GM06990 (cell line): Measurements from ENCODE around the gene ADAMTS2.

Experiments
- DNase-seq: peaks from one replicate; pipeline ENCODE4 v3.0.0-alpha.2; 2011; ENCODE audit not compliant: insufficient read length; ENCODE audit errors: extremely low read depth
- H3K27me3 ChIP-seq: replicated peaks from 2 replicates; pipeline ENCODE4 v1.6.0; 2011; ENCODE audit warnings: low read length; ENCODE audit not compliant: control insufficient read depth, insufficient read depth
- H3K36me3 ChIP-seq: 2 replicates; pipeline ENCODE4 v1.5.1; 2011; ENCODE audit warnings: low read length; ENCODE audit not compliant: control insufficient read depth, insufficient read depth
- H3K4me3 ChIP-seq: replicated peaks from 2 replicates; pipeline ENCODE4 v1.5.1; 2011; ENCODE audit warnings: low read depth, mild to moderate bottlenecking, control low read depth, low read length
- CTCF ChIP-seq: IDR thresholded peaks from 2 replicates; pipeline ENCODE4 v1.5.1; 2011; ENCODE audit warnings: low read length, control low read depth, mild to moderate bottlenecking, inconsistent platforms; ENCODE audit not compliant: insufficient read depth, poor library complexity, severe bottlenecking

ADAMTS2 gene

GRCh38 chr5:179292681-179293635 lies 52.3 kb downstream of the ADAMTS2 start:
- no peaks in the 10 kb centered on the region for H3K36me3 ChIP-seq
- no peak for TF ChIP-seq CTCF
- no peak overlapping the region for H3K4me3 ChIP-seq
- H3K27me3 ChIP-seq, result no peaks in the 10 kb centered on the region
- DNase-seq, result no peak

- Histone ChIP-seq H3K27me3 (no peaks in the 10 kb centered on the region), H3K36me3 (no peaks in the 10 kb centered on the region), H3K4me3 (no peak overlapping the region)
- no peak for DNase-seq
- no peak for TF ChIP-seq CTCF
Measured at GRCh38 chr5:179292202-179292601, 53.1 kb downstream of the ADAMTS2 start.

- H3K27me3 ChIP-seq, result no peaks in the 10 kb centered on the region
- no peaks in the 10 kb centered on the region for H3K36me3 ChIP-seq
- H3K4me3 ChIP-seq, result no peak overlapping the region
- TF ChIP-seq CTCF, result no peak
- no peak for DNase-seq
Measured at GRCh38 chr5:179290681-179291540, 54.4 kb downstream of the ADAMTS2 start.

- TF ChIP-seq CTCF, result no peak
- no peak for DNase-seq
- Histone ChIP-seq H3K27me3 (no peaks in the 10 kb centered on the region), H3K4me3 (no peak overlapping the region), H3K36me3 (no peaks in the 10 kb centered on the region)
Measured at GRCh38 chr5:179289756-179290385, 55.4 kb downstream of the ADAMTS2 start.

GRCh38 chr5:179288809-179289185 lies 56.5 kb downstream of the ADAMTS2 start:
- TF ChIP-seq CTCF, result no peak
- Histone ChIP-seq H3K4me3 (no peak overlapping the region), H3K36me3 (no peaks in the 10 kb centered on the region), H3K27me3 (no peaks in the 10 kb centered on the region)
- no peak for DNase-seq
